GM10266 (cell line): ENCODE results near the gene NR5A1.

Source experiments
- DNase-seq: peaks from one replicate; pipeline ENCODE4 v3.0.0; 2012; ENCODE audit errors: extremely low spot score
- CTCF ChIP-seq: IDR thresholded peaks from 2 replicates; pipeline ENCODE4 v1.5.1; 2012; ENCODE audit warnings: mild to moderate bottlenecking, low read depth; ENCODE audit not compliant: control insufficient read depth, insufficient read depth; ENCODE audit errors: missing control alignments

Gene NR5A1

GRCh38 chr9:124454296-124454695 is 52.9 kb downstream of the NR5A1 start:
- no peak for TF ChIP-seq CTCF
- DNase-seq, result peak; percentile 18

- peak; percentile 20 for DNase-seq
- no peak for TF ChIP-seq CTCF
Observed at GRCh38 chr9:124453586-124454191, 53.5 kb downstream of the NR5A1 start.

- DNase-seq, result peak; percentile 24
Observed at GRCh38 chr9:124452841-124453585, 54.2 kb downstream of the NR5A1 start.

GRCh38 chr9:124452326-124452725 is 54.9 kb downstream of the NR5A1 start:
- DNase-seq, result no peak
- TF ChIP-seq CTCF, result no peak

More at GRCh38 chr9:124452841-124453585, 54.2 kb downstream of the NR5A1 start:
- TF ChIP-seq CTCF, result no peak

- TF ChIP-seq CTCF, result no peak
- peak; percentile 42 for DNase-seq
Observed at GRCh38 chr9:124450931-124451661, 56.1 kb downstream of the NR5A1 start.

GRCh38 chr9:124450241-124450924 is 56.8 kb downstream of the NR5A1 start, which contains the start of gene ADGRD2:
ADGRD2 (plus strand) TSS chr9:124450451; CDS start chr9:124451667, 1,216 bp downstream.
- TF ChIP-seq CTCF, result no peak

More at GRCh38 chr9:124450241-124450924, 56.8 kb downstream of the NR5A1 start, which contains the start of gene ADGRD2:
- peak; percentile 56 for DNase-seq
